LNCAP (cell line): ENCODE measurements around the gene S100A13.

Experiments used
- TF ChIP-seq, protein P1 (sequence below): fragments of 450-650 bp; IDR thresholded peaks from 2 replicates; pipeline ENCODE4 v1.5.1; 2017; ENCODE audit warnings: mild to moderate bottlenecking

S100A13 gene

DNA sequence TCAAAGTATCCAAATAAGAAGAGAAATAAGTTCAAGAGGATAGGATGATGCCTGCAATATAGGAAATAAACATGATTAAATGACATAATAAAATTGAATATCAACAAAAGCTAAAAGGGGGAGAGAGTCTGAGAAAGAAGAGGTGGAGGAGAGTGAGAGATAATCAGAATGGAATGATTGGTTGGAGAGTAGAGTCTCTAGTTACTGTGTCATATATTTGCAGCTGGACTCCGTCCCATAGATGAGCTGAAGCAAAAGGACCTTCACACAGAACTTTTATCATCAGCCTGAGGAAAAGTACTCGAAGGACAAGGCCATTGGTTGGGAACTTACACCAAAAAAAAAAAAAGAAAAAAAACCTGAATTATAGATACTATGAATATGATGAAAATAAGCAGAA lies 38.8 kb downstream of the S100A13 start:
- TF ChIP-seq, protein P1, sequence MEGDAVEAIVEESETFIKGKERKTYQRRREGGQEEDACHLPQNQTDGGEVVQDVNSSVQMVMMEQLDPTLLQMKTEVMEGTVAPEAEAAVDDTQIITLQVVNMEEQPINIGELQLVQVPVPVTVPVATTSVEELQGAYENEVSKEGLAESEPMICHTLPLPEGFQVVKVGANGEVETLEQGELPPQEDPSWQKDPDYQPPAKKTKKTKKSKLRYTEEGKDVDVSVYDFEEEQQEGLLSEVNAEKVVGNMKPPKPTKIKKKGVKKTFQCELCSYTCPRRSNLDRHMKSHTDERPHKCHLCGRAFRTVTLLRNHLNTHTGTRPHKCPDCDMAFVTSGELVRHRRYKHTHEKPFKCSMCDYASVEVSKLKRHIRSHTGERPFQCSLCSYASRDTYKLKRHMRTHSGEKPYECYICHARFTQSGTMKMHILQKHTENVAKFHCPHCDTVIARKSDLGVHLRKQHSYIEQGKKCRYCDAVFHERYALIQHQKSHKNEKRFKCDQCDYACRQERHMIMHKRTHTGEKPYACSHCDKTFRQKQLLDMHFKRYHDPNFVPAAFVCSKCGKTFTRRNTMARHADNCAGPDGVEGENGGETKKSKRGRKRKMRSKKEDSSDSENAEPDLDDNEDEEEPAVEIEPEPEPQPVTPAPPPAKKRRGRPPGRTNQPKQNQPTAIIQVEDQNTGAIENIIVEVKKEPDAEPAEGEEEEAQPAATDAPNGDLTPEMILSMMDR: no peak

DNA sequence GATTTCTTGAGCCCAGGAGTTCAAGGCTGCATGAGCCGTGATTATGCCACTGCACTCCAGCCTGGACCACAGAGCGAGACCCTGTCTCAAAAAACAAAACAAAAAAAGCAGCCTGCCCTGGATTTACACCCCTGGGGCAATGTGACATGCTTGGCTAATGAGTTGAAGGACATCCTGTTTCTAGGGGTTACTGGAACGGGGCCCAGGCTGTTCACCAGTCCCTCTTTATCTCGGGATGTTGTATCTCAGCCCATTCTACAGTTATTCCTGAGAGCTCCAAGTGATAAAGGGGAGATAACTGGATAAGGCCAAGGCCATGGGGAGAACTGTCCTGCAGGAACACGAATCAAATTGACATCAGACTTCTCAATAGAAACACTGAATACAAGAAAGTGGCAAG lies 40.0 kb downstream of the S100A13 start:
- TF ChIP-seq, protein P1: no peak

DNA sequence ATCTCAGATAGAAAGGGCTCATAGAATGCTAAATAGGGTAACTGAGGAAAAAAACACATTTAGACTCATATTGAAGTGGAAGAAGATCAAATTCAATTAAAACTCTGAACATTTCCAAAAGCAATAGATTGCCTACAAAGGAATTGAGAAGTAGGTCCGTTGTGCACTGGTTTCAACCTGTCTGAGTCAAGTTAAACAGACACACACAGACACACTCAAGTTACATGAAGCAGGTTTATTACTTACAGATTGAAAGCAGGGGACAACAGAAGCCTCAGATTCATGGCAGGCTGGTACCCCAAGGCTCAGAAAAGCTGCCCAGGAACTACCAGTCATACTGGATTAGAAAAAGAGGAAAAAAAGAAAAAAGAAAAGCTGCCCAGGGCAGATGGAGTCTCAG lies 41.0 kb downstream of the S100A13 start:
- TF ChIP-seq, protein P1: no peak

DNA sequence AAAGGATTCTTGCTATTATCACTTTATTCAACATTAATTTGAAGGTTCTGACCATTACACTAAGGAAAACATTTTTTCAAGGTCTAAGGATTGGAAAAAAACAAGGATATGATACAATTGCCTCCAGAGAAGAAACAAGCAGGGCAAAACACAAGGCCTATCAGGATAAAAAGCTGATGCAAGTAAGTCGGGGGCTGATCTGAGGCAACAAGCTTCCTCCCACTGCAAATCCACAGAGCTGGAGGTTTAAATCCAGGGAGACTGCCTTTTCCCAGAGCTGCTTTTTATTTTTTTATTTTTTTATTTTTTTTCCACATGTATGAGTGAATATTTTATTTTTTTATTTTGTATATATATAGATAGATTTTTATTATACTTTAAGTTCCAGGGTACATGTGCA lies 42.3 kb downstream of the S100A13 start:
- TF ChIP-seq, protein P1: no peak

DNA sequence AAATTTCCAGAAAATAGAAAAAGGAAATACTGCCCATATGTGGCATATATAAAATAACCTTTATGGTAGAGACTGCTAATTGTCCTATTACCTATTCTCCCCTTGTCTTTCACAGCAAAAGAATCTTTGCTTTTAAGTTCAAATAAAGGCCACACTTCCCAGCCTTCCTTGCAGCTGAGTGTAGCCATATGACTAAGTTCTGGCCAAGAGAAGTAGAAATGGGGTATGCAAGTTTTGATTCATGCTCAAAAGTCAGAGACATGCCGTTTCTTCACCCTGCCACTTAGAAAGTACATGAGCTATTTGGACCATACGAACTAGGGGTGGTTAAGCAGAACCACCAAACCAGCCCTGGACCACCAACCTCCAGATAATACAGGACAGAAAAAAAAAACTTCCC lies 43.3 kb downstream of the S100A13 start:
- TF ChIP-seq, protein P1: no peak

DNA sequence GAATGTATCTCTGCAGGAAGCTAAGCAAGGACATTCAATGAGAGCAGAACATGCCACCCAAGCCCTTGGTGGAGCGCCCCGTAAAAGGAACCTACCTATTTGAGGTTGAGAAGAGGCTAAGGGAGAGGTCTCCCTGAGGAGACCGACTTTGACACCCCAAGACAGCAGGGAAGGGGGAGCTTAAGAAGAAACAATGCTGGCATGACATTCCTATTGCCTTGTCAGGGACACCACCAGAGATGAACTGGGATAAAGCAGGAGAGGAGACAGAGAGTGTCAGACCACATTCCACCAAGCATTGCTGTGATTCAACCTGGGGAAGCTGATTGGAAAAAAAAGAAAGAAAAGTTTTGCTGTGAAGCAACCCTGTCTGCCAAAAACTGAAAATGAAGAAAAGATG lies 48.4 kb downstream of the S100A13 start:
- TF ChIP-seq, protein P1: no peak

DNA sequence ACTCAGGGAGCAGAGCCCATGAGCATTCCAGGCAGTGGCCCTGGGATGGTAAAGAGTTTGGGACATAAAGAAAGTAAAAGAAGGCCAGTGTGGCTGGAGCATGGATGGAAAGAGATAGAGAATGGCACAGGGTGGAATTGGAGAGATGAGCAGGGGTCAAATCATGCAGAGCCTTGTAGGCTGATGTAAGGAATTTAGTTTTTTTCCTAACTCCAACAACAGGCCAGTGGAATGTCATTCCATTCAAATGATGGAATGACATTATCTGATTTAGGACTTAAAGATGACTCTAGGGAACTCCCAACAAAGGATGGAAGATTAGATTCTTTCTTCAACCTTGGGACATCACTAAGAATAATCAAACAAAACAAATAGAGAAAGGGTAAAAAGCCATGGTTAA lies 48.8 kb downstream of the S100A13 start:
- TF ChIP-seq, protein P1: no peak

DNA sequence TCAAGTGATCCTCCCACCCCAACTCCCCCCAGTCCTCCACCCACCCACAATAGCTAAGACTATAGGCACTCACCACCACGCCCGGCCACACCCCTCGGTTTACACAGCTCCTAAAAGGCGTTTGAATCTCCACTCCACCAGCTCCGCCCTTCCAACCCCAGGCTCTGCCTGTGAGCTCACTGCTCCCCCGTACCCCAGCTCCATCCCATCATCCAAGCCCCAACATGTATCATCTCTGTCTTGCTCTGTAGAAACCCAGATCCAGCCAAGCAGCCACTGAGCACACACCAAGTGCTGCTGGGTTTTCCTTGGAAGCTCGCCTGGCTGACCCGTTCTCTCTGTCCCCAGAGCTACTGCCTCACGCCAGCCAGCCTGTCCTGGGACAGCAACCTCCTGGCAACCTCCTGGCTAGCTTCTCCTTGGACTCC lies 49.7 kb downstream of the S100A13 start:
- TF ChIP-seq, protein P1: no peak
